C4-2B (cell line): ENCODE data around the gene EEPD1.

Experiments
- ZFX ChIP-seq: fragments of 450-650 bp; IDR thresholded peaks from 2 replicates; pipeline ENCODE4 v1.6.1; 2017
- TF ChIP-seq, protein P1 (sequence below): fragments of 450-650 bp; conservative IDR thresholded peaks from 2 replicates; pipeline ENCODE4 v1.5.1; 2017; ENCODE audit warnings: mild to moderate bottlenecking

DNA sequence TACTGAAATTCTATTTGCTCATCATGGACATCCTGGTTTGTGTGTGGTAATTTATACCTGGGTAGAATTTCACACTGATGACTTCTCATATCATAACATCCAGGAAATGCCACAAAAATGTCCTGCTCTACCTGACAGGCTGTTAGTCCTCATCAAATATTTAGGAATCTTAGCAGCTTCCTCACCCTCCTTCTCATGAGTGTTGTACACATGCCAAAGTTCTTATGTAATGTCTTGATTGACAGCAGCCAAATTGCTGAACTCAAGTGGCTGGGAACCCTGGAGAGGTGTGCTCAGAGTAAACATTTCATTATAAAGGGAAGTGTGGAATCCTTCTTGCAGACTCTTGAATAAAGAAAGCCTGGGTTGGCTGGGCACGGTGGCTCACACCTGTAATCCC is 8.9 kb downstream of the EEPD1 start:
- TF ChIP-seq, protein P1, sequence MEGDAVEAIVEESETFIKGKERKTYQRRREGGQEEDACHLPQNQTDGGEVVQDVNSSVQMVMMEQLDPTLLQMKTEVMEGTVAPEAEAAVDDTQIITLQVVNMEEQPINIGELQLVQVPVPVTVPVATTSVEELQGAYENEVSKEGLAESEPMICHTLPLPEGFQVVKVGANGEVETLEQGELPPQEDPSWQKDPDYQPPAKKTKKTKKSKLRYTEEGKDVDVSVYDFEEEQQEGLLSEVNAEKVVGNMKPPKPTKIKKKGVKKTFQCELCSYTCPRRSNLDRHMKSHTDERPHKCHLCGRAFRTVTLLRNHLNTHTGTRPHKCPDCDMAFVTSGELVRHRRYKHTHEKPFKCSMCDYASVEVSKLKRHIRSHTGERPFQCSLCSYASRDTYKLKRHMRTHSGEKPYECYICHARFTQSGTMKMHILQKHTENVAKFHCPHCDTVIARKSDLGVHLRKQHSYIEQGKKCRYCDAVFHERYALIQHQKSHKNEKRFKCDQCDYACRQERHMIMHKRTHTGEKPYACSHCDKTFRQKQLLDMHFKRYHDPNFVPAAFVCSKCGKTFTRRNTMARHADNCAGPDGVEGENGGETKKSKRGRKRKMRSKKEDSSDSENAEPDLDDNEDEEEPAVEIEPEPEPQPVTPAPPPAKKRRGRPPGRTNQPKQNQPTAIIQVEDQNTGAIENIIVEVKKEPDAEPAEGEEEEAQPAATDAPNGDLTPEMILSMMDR: no peak
- TF ChIP-seq ZFX: no peak
